Hepatocyte (in vitro differentiated cells): ENCODE results near the gene ZNF493. TPM values are rescaled to one million over a fixed set of nuclear protein-coding genes. Genes with fewer than 3 reads are reported as not detected.

Experiments
- DNase-seq: peaks from one replicate; pipeline ENCODE4 v3.0.0-alpha.2; 2016; ENCODE audit warnings: low spot score
- H2AFZ ChIP-seq: fragments of 200-600 bp; sonication (generic); 2 replicates; pipeline ENCODE4 v1.6.0; 2016; ENCODE audit warnings: antibody characterized with exemption, mild to moderate bottlenecking
- H3K27ac ChIP-seq: fragments of 200-600 bp; sonication (generic); 2 replicates; pipeline ENCODE4 v1.5.1; 2016; ENCODE audit warnings: mild to moderate bottlenecking
- H3K27me3 ChIP-seq: fragments of 200-600 bp; sonication (generic); 2 replicates; pipeline ENCODE4 v1.6.1; 2016
- H3K36me3 ChIP-seq: fragments of 200-600 bp; sonication (generic); replicated peaks from 2 replicates; pipeline ENCODE4 v1.5.1; 2016; ENCODE audit warnings: low read depth; ENCODE audit not compliant: insufficient read depth
- H3K4me1 ChIP-seq: fragments of 200-600 bp; sonication (generic); 2 replicates; pipeline ENCODE4 v1.5.1; 2016; ENCODE audit warnings: mild to moderate bottlenecking, moderate library complexity; ENCODE audit not compliant: insufficient read depth
- H3K4me2 ChIP-seq: fragments of 200-600 bp; sonication (generic); 2 replicates; pipeline ENCODE4 v1.6.0; 2016
- H3K4me3 ChIP-seq: fragments of 200-600 bp; sonication (generic); 2 replicates; pipeline ENCODE4 v1.5.1; 2016; ENCODE audit warnings: mild to moderate bottlenecking
- H3K79me2 ChIP-seq: fragments of 200-600 bp; sonication (generic); 2 replicates; pipeline ENCODE4 v1.6.0; 2017; ENCODE audit warnings: mild to moderate bottlenecking
- H3K9me2 ChIP-seq: fragments of 200-600 bp; sonication (generic); replicated peaks from 2 replicates; pipeline ENCODE4 v1.6.0; 2017; ENCODE audit warnings: mild to moderate bottlenecking; ENCODE audit not compliant: insufficient read depth
- H3K9me3 ChIP-seq: fragments of 200-600 bp; sonication (generic); 2 replicates; pipeline ENCODE4 v1.5.1; 2016; ENCODE audit warnings: low read depth, mild to moderate bottlenecking
- H4K20me1 ChIP-seq: fragments of 200-600 bp; sonication (generic); 2 replicates; pipeline ENCODE4 v1.6.0; 2016; ENCODE audit warnings: mild to moderate bottlenecking; ENCODE audit not compliant: insufficient read depth, poor library complexity, severe bottlenecking
- CTCF ChIP-seq: fragments of 200-600 bp; sonication (generic); IDR thresholded peaks from 2 replicates; pipeline ENCODE4 v1.5.1; 2016; ENCODE audit warnings: antibody characterized with exemption, mild to moderate bottlenecking; ENCODE audit not compliant: poor library complexity
- EZH2 ChIP-seq: fragments of 200-600 bp; sonication (generic); IDR thresholded peaks from 2 replicates; pipeline ENCODE4 v1.6.1; 2016; ENCODE audit warnings: antibody characterized with exemption, mild to moderate bottlenecking, borderline replicate concordance
- EZH2phosphoT487 ChIP-seq: fragments of 200-600 bp; sonication (generic); IDR thresholded peaks from one replicate; pipeline ENCODE4 v1.6.1; 2018; ENCODE audit warnings: antibody characterized with exemption, mild to moderate bottlenecking, low read depth, moderate library complexity; ENCODE audit not compliant: unreplicated experiment, severe bottlenecking
- WGBS: methylation state at CpG from one replicate; pipeline ENCODE4 v1.1.6; 2016; ENCODE audit warnings: low lambda C conversion rate; ENCODE audit errors: missing lambda C conversion rate; 5-methylcytosine and 5-hydroxymethylcytosine counted together
- polyA plus RNA-seq: library from polyadenylated mRNA; unstranded; fragments of >200 nt; fragmentation: Nextera tagmentation; extraction: Ambion mirVana; gene quantifications from 2 replicates; pipeline ENCODE4 v1.2.1, GENCODE V29; 2016
- total RNA-seq: library from RNA; depleted of rRNA; stranded (reverse); fragments of >200 nt; gene quantifications from 2 replicates; pipeline ENCODE4 v1.2.3, GENCODE V29; 2014

The ZNF493 gene
- total and polyA plus RNA-seq, 2 experiments from 2014 or later, result 9.8 to 26.5 TPM

- Histone ChIP-seq H3K79me2 (peaks cover 11% of the 10 kb centered on the region), H2AFZ (peak overlapping the region; percentile 92), H3K4me2 (peak overlapping the region; percentile 92), H4K20me1 (no peaks in the 10 kb centered on the region), H3K9me3 (no peaks in the 10 kb centered on the region), H3K27me3 (no peaks in the 10 kb centered on the region), H3K9me2 (no peaks in the 10 kb centered on the region), H3K36me3 (no peaks in the 10 kb centered on the region), H3K4me3 (peak overlapping the region; percentile 88), H3K4me1 (no peaks in the 10 kb centered on the region), H3K27ac (peak overlapping the region; percentile 77)
- TF ChIP-seq EZH2, result no peak
- peak; percentile 89 for DNase-seq
- 17% methylated on average over 38 of the region's 38 CpGs for WGBS
Measured at GRCh38 chr19:21463449-21464105, 66.6 kb downstream of the ZNF493 start.

GRCh38 chr19:21466627-21467026 is 69.7 kb downstream of the ZNF493 start:
- Histone ChIP-seq H3K4me3 (no peak overlapping the region), H3K79me2 (peaks cover 6% of the 10 kb centered on the region), H2AFZ (no peak overlapping the region), H3K27ac (no peak overlapping the region), H3K9me3 (no peaks in the 10 kb centered on the region), H3K9me2 (no peaks in the 10 kb centered on the region), H3K36me3 (no peaks in the 10 kb centered on the region), H3K27me3 (no peaks in the 10 kb centered on the region), H3K4me1 (no peaks in the 10 kb centered on the region), H3K4me2 (no peak overlapping the region), H4K20me1 (no peaks in the 10 kb centered on the region)
- TF ChIP-seq EZH2 (no peak), EZH2phosphoT487 (no peak), CTCF (no peak)
- WGBS, result 87% methylated on average over 8 of the region's 8 CpGs
- no peak for DNase-seq

- no peak for DNase-seq
- TF ChIP-seq EZH2phosphoT487 (no peak), CTCF (no peak), EZH2 (no peak)
- Histone ChIP-seq H3K27me3 (no peaks in the 10 kb centered on the region), H3K9me2 (no peaks in the 10 kb centered on the region), H2AFZ (no peak overlapping the region), H3K4me2 (no peak overlapping the region), H3K27ac (no peak overlapping the region), H3K4me3 (no peak overlapping the region), H3K4me1 (no peaks in the 10 kb centered on the region), H4K20me1 (no peaks in the 10 kb centered on the region), H3K9me3 (no peaks in the 10 kb centered on the region), H3K36me3 (no peaks in the 10 kb centered on the region), H3K79me2 (no peaks in the 10 kb centered on the region)
- 93% methylated on average over 5 of the region's 5 CpGs for WGBS
Measured at GRCh38 chr19:21468791-21469190, 71.9 kb downstream of the ZNF493 start.

GRCh38 chr19:21472507-21472906 is 75.6 kb downstream of the ZNF493 start:
- DNase-seq, result no peak
- no peaks in the 10 kb centered on the region for H3K9me2 ChIP-seq
- H3K9me3 ChIP-seq, result no peaks in the 10 kb centered on the region
- no peaks in the 10 kb centered on the region for H3K36me3 ChIP-seq
- H3K79me2 ChIP-seq, result no peaks in the 10 kb centered on the region
- no peak overlapping the region for H3K4me2 ChIP-seq
- no peak overlapping the region for H2AFZ ChIP-seq
- TF ChIP-seq EZH2, result no peak
- no peak for TF ChIP-seq CTCF
- TF ChIP-seq EZH2phosphoT487, result no peak
- no peaks in the 10 kb centered on the region for H3K4me1 ChIP-seq
- H4K20me1 ChIP-seq, result no peaks in the 10 kb centered on the region
- H3K27ac ChIP-seq, result no peak overlapping the region
- H3K4me3 ChIP-seq, result no peak overlapping the region
- H3K27me3 ChIP-seq, result no peaks in the 10 kb centered on the region
